GM18502 (cell line): ENCODE measurements around the gene ABCC9.

Source experiments
- ATAC-seq: cut with Tn5 transposase; IDR thresholded peaks from one replicate; pipeline ENCODE4 v1.9.1; 2021; ENCODE audit warnings: mild to moderate bottlenecking; ENCODE audit not compliant: unreplicated experiment, poor library complexity

Gene ABCC9

GRCh38 chr12:21940549-21941505 lies at the start of gene ABCC9:
ABCC9 (minus strand) TSS chr12:21941426; CDS start chr12:21936674, 4,752 bp downstream.
- ATAC-seq = peak; percentile 57

GRCh38 chr12:21989819-21990412 lies 48.7 kb upstream of the ABCC9 start:
- ATAC-seq = no peak

- no peak for ATAC-seq
These were observed 47.4 kb upstream of the ABCC9 start for GRCh38 chr12:21988619-21989018.

GRCh38 chr12:21987755-21988154 lies 46.5 kb upstream of the ABCC9 start:
- no peak for ATAC-seq

- no peak for ATAC-seq
These were observed 43.9 kb upstream of the ABCC9 start for GRCh38 chr12:21985155-21985554.

GRCh38 chr12:21984375-21984774 lies 43.1 kb upstream of the ABCC9 start:
- ATAC-seq = no peak

GRCh38 chr12:21983095-21983494 lies 41.9 kb upstream of the ABCC9 start:
- no peak for ATAC-seq

GRCh38 chr12:21980544-21980943 lies 39.3 kb upstream of the ABCC9 start:
- ATAC-seq = no peak

- no peak for ATAC-seq
These were observed 34.1 kb upstream of the ABCC9 start for GRCh38 chr12:21975293-21975692.

GRCh38 chr12:21973221-21973620 lies 32.0 kb upstream of the ABCC9 start:
- ATAC-seq = no peak

- no peak for ATAC-seq
These were observed 30.8 kb upstream of the ABCC9 start for GRCh38 chr12:21972055-21972454.

GRCh38 chr12:21971344-21971743 lies 30.1 kb upstream of the ABCC9 start:
- no peak for ATAC-seq

- no peak for ATAC-seq
These were observed 21.6 kb upstream of the ABCC9 start for GRCh38 chr12:21962821-21963220.

- ATAC-seq = no peak
These were observed 21.0 kb upstream of the ABCC9 start for GRCh38 chr12:21962236-21962635.

GRCh38 chr12:21950649-21951048 lies 9.4 kb upstream of the ABCC9 start:
- no peak for ATAC-seq

GRCh38 chr12:21949036-21949435 lies 7.8 kb upstream of the ABCC9 start:
- ATAC-seq = no peak

- no peak for ATAC-seq
These were observed 5.8 kb upstream of the ABCC9 start for GRCh38 chr12:21946983-21947382.

GRCh38 chr12:21945002-21945401 lies 3.8 kb upstream of the ABCC9 start:
- no peak for ATAC-seq

- no peak for ATAC-seq
These were observed 1.1 kb upstream of the ABCC9 start for GRCh38 chr12:21942377-21942703.

GRCh38 chr12:21941506-21942376 lies 515 bp upstream of the ABCC9 start:
- ATAC-seq = peak; percentile 19

- ATAC-seq = no peak
These were observed 1.8 kb downstream of the ABCC9 start for GRCh38 chr12:21939435-21939834.
